SK-N-SH (cell line): ENCODE results near the gene TRIM15. TPM values are rescaled to one million over a fixed set of nuclear protein-coding genes. Genes with fewer than 3 reads are reported as not detected.

Experiments
- CTCF ChIA-PET: fragments of 300-600, 350-600 bp; formaldehyde crosslinking; extraction: SDS; loops from one replicate; lab custom pipeline; 2021; lab: Yijun Ruan, JAX
- POLR2A ChIA-PET: fragments of 350-600 bp; sonication (Branson Sonifier 250); formaldehyde crosslinking; extraction: SDS; loops from one replicate; lab custom pipeline; 2020; ENCODE audit warnings: antibody characterized with exemption, inconsistent platforms; lab: Yijun Ruan, JAX
- DNase-seq: peaks from one replicate; pipeline ENCODE4 v3.0.0; 2012
- H2AFZ ChIP-seq: fragments of 200-600 bp; sonication (generic); 2 replicates; pipeline ENCODE4 v1.8.1; 2016; ENCODE audit warnings: antibody characterized with exemption, mild to moderate bottlenecking, low read depth
- H3F3A ChIP-seq: fragments of 200-600 bp; sonication (generic); replicated peaks from 2 replicates; pipeline ENCODE3; 2016; ENCODE audit warnings: antibody characterized with exemption, mild to moderate bottlenecking; ENCODE audit not compliant: insufficient read depth
- H3K27ac ChIP-seq, 2 experiments: fragments of 200-500 bp in 1 of 2; fragments of 200-600 bp in 1 of 2; sonication (Bioruptor generic) in 1 of 2; sonication (generic), shearing (Covaris generic) in 1 of 2; 2 replicates each; pipeline versions ENCODE4 v1.5.1 to v1.6.1; 2014 to 2016; ENCODE audit warnings: low read depth in 2 of 2, inconsistent platforms in 1 of 2, low read length in 1 of 2, mild to moderate bottlenecking in 1 of 2, mixed read lengths in 1 of 2
- H3K27me3 ChIP-seq: fragments of 200-600 bp; sonication (generic), shearing (Covaris generic); 2 replicates; pipeline ENCODE4 v1.6.1; 2016; ENCODE audit warnings: mixed run types; ENCODE audit not compliant: insufficient read depth
- H3K36me3 ChIP-seq, 2 experiments: fragments of 200-500 bp in 1 of 2; fragments of 200-600 bp in 1 of 2; sonication (Bioruptor generic) in 1 of 2; sonication (generic) in 1 of 2; replicated peaks in 1 of 2; 2 replicates each; pipeline versions ENCODE3 to v1.5.1; 2014 to 2016; ENCODE audit warnings: low read length in 1 of 2, mild to moderate bottlenecking in 1 of 2; ENCODE audit not compliant: insufficient read depth in 2 of 2, control insufficient read depth in 1 of 2
- H3K4me1 ChIP-seq, 2 experiments: fragments of 200-500 bp in 1 of 2; fragments of 200-600 bp in 1 of 2; sonication (Bioruptor generic) in 1 of 2; sonication (generic), shearing (Covaris generic) in 1 of 2; 2 replicates each; pipeline versions ENCODE4 v1.5.1 to v1.6.1; 2014 to 2016; ENCODE audit warnings: low read depth in 1 of 2, low read length in 1 of 2, mixed run types in 1 of 2; ENCODE audit not compliant: insufficient read depth in 2 of 2, control insufficient read depth in 1 of 2
- H3K4me2 ChIP-seq: fragments of 200-600 bp; sonication (generic), shearing (Covaris generic); 2 replicates; pipeline ENCODE4 v1.6.1; 2017; ENCODE audit warnings: mixed run types
- H3K4me3 ChIP-seq, 2 experiments: fragments of 200-500 bp in 1 of 2; fragments of 200-600 bp in 1 of 2; sonication (Bioruptor generic) in 1 of 2; sonication (generic), shearing (Covaris generic) in 1 of 2; 2 replicates each; pipeline versions ENCODE4 v1.5.1 to v1.8.1; 2014 to 2016; ENCODE audit warnings: low read depth in 2 of 2, inconsistent platforms in 1 of 2, low read length in 1 of 2, mild to moderate bottlenecking in 1 of 2, mixed read lengths in 1 of 2, moderate library complexity in 1 of 2
- H3K79me2 ChIP-seq: fragments of 200-600 bp; sonication (generic); 2 replicates; pipeline ENCODE4 v1.8.1; 2017; ENCODE audit warnings: mild to moderate bottlenecking; ENCODE audit not compliant: insufficient read depth
- H3K9ac ChIP-seq: fragments of 200-600 bp; sonication (generic); 2 replicates; pipeline ENCODE4 v1.6.1; 2017; ENCODE audit warnings: mixed run types
- H3K9me2 ChIP-seq: fragments of 200-600 bp; sonication (generic); 2 replicates; pipeline ENCODE4 v1.6.1; 2017; ENCODE audit warnings: mixed run types
- H3K9me3 ChIP-seq: fragments of 200-600 bp; sonication (generic); 2 replicates; pipeline ENCODE4 v1.6.1; 2017; ENCODE audit warnings: mixed run types, mild to moderate bottlenecking, moderate library complexity
- H4K20me1 ChIP-seq: fragments of 200-600 bp; sonication (generic); 2 replicates; pipeline ENCODE4 v1.6.1; 2017; ENCODE audit warnings: mild to moderate bottlenecking, mixed run types; ENCODE audit not compliant: insufficient read depth
- CHD2 ChIP-seq: fragments of 150-350 bp; IDR thresholded peaks from 2 replicates; pipeline ENCODE4 v1.6.1; 2018; ENCODE audit warnings: low read length; ENCODE audit not compliant: partially characterized antibody
- ELF1 ChIP-seq: IDR thresholded peaks from 2 replicates; pipeline ENCODE4 v1.4.0; 2012
- EP300 ChIP-seq, 2 experiments: IDR thresholded peaks; 2 replicates each; pipeline versions ENCODE4 v1.4.0 to v1.6.1; 2012; ENCODE audit warnings: borderline replicate concordance in 1 of 2, low read depth in 1 of 2, low read length in 1 of 2
- FOXM1 ChIP-seq: IDR thresholded peaks from 2 replicates; pipeline ENCODE4 v1.4.0; 2012; ENCODE audit warnings: low read depth, mild to moderate bottlenecking
- NFIC ChIP-seq: IDR thresholded peaks from 2 replicates; pipeline ENCODE4 v1.4.0; 2012; ENCODE audit warnings: borderline replicate concordance
- RCOR1 ChIP-seq: fragments of 150-350 bp; IDR thresholded peaks from 2 replicates; pipeline ENCODE4 v1.6.1; 2017; ENCODE audit warnings: antibody characterized with exemption, low read length
- RFX5 ChIP-seq: IDR thresholded peaks from 2 replicates; pipeline ENCODE4 v1.6.1; 2012; ENCODE audit warnings: mild to moderate bottlenecking, improper control_type of control experiment, low read length
- SMC3 ChIP-seq: IDR thresholded peaks from 2 replicates; pipeline ENCODE4 v1.6.1; 2012; ENCODE audit warnings: low read depth, low read length, improper control_type of control experiment
- USF1 ChIP-seq: IDR thresholded peaks from 2 replicates; pipeline ENCODE4 v1.4.0; 2012; ENCODE audit warnings: low read depth, borderline replicate concordance
- YY1 ChIP-seq: IDR thresholded peaks from 2 replicates; pipeline ENCODE4 v1.4.0; 2012; ENCODE audit warnings: low read depth, mild to moderate bottlenecking
- WGBS: methylation state at CpG from one replicate; pipeline ENCODE4 v1.1.6; 2017; ENCODE audit warnings: low lambda C conversion rate; 5-methylcytosine and 5-hydroxymethylcytosine counted together
- polyA plus RNA-seq, 3 experiments: library from polyadenylated mRNA; depleted of rRNA; stranded (reverse); fragments of >200 nt; gene quantifications; 2 replicates each; pipeline ENCODE4 v1.2.3, GENCODE V29; 2012
- TF ChIP-seq, protein P1 (sequence below): fragments of 200-600 bp; sonication (generic); IDR thresholded peaks from 2 replicates; pipeline ENCODE4 v1.6.1; 2017; ENCODE audit warnings: antibody characterized with exemption, mild to moderate bottlenecking, moderate library complexity
- TF ChIP-seq, protein P2 (sequence below): IDR thresholded peaks from 2 replicates; pipeline ENCODE4 v1.6.1; 2012; ENCODE audit warnings: mild to moderate bottlenecking, low read depth, low read length, moderate library complexity

The TRIM15 gene
- polyA plus RNA-seq, 1 of the 3 experiments (the other 2 are of a cell fraction), result not detected

DNA sequence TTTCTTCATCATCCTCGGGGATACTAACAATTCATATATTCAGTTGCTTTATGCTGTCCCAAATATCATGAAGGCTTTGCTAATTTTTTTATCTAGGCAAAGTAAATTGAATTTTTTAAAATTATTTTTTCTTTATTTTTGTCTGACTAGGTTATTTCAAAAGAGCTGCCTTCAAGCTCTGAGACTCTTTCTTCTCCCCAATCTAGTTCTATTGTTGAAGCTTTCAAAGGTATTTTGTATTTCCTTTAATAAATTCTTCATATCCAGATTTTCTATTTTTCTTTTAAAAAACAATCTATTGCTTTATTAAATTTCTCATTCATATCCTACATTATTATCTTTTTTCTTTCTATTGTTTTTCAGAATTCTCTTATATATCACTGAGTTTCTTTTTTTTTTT is 16.8 kb downstream of the TRIM15 start (continued):
- no peak for TF ChIP-seq USF1
- TF ChIP-seq, protein P1, sequence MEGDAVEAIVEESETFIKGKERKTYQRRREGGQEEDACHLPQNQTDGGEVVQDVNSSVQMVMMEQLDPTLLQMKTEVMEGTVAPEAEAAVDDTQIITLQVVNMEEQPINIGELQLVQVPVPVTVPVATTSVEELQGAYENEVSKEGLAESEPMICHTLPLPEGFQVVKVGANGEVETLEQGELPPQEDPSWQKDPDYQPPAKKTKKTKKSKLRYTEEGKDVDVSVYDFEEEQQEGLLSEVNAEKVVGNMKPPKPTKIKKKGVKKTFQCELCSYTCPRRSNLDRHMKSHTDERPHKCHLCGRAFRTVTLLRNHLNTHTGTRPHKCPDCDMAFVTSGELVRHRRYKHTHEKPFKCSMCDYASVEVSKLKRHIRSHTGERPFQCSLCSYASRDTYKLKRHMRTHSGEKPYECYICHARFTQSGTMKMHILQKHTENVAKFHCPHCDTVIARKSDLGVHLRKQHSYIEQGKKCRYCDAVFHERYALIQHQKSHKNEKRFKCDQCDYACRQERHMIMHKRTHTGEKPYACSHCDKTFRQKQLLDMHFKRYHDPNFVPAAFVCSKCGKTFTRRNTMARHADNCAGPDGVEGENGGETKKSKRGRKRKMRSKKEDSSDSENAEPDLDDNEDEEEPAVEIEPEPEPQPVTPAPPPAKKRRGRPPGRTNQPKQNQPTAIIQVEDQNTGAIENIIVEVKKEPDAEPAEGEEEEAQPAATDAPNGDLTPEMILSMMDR, result no peak

- H3K4me1 ChIP-seq, result no peaks in the 10 kb centered on the region
- no peak overlapping the region for H2AFZ ChIP-seq
- H3F3A ChIP-seq, result no peaks in the 10 kb centered on the region
- no peak overlapping the region for H3K4me3 ChIP-seq
- no peak for DNase-seq
- peaks cover 7% of the 10 kb centered on the region; the same call in 1 of the 2 replicates for H3K9me3 ChIP-seq
- peaks cover 8 to 36% of the 10 kb centered on the region in 2 experiments for H3K36me3 ChIP-seq
- H3K27ac ChIP-seq, result no peak overlapping the region
- no peaks in the 10 kb centered on the region for H4K20me1 ChIP-seq
- 90% methylated on average over 5 of the region's 5 CpGs for WGBS
- no peaks in the 10 kb centered on the region for H3K79me2 ChIP-seq
- no peaks in the 10 kb centered on the region for H3K9me2 ChIP-seq
- ChIA-PET CTCF (interaction anchor here (0.8 to 1.2 kb wide), 2 partner anchors 81 to 212 kb away, joined by 3 to 4 read pairs; no protein-coding TSS in a partner anchor), POLR2A (no interaction called here)
- H3K4me2 ChIP-seq, result no peak overlapping the region
- TF ChIP-seq FOXM1, result no peak
- TF ChIP-seq, protein P2, sequence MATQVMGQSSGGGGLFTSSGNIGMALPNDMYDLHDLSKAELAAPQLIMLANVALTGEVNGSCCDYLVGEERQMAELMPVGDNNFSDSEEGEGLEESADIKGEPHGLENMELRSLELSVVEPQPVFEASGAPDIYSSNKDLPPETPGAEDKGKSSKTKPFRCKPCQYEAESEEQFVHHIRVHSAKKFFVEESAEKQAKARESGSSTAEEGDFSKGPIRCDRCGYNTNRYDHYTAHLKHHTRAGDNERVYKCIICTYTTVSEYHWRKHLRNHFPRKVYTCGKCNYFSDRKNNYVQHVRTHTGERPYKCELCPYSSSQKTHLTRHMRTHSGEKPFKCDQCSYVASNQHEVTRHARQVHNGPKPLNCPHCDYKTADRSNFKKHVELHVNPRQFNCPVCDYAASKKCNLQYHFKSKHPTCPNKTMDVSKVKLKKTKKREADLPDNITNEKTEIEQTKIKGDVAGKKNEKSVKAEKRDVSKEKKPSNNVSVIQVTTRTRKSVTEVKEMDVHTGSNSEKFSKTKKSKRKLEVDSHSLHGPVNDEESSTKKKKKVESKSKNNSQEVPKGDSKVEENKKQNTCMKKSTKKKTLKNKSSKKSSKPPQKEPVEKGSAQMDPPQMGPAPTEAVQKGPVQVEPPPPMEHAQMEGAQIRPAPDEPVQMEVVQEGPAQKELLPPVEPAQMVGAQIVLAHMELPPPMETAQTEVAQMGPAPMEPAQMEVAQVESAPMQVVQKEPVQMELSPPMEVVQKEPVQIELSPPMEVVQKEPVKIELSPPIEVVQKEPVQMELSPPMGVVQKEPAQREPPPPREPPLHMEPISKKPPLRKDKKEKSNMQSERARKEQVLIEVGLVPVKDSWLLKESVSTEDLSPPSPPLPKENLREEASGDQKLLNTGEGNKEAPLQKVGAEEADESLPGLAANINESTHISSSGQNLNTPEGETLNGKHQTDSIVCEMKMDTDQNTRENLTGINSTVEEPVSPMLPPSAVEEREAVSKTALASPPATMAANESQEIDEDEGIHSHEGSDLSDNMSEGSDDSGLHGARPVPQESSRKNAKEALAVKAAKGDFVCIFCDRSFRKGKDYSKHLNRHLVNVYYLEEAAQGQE, result no peak
- no peak for TF ChIP-seq SMC3
- TF ChIP-seq ELF1, result no peak
- TF ChIP-seq CHD2, result no peak
- no peak for TF ChIP-seq RFX5
- no peak for TF ChIP-seq EP300 (IDR thresholded peaks at IDR 0.05; ENCODE audit: borderline replicate concordance in 1 of 2, low read depth in 1 of 2, low read length in 1 of 2)
- TF ChIP-seq USF1, result no peak
- TF ChIP-seq RCOR1, result no peak
- no peak for TF ChIP-seq NFIC
- TF ChIP-seq YY1, result no peak
- TF ChIP-seq, all 33 proteins: peak for 0
- Histone ChIP-seq H3K9ac (no peak overlapping the region), H3K27me3 (no peaks in the 10 kb centered on the region)
These were observed 21.2 kb downstream of the TRIM15 start for GRCh38 chr6:30184417-30185031.
